Transverse colon (tissue), 4 donors: Measurements from ENCODE around the gene SPHK1. TPM values are rescaled to one million over a fixed set of nuclear protein-coding genes. Genes with fewer than 3 reads are reported as not detected.

Source experiments
- DNase-seq: peaks from one replicate; pipeline ENCODE4 v3.0.0-alpha.2; 2019
- H3K27ac ChIP-seq, 4 donors: fragments of 200-600 bp; sonication (generic); 2 replicates each; pipeline ENCODE4 v1.5.1; 2016 to 2018; ENCODE audit warnings: inconsistent platforms in 4 of 4
- H3K27me3 ChIP-seq: fragments of 200-600 bp; sonication (generic); 2 replicates; pipeline ENCODE4 v1.5.1; 2017; ENCODE audit warnings: inconsistent platforms
- H3K36me3 ChIP-seq, 4 donors: fragments of 200-600 bp; sonication (generic); 2 replicates each; pipeline ENCODE4 v1.5.1; 2017 to 2019; ENCODE audit warnings: inconsistent platforms in 4 of 4
- H3K4me1 ChIP-seq, 4 donors: fragments of 200-600 bp; sonication (generic); 2 replicates each; pipeline ENCODE4 v1.5.1; 2017 to 2020; ENCODE audit warnings: inconsistent platforms in 4 of 4
- H3K4me3 ChIP-seq, 4 donors: fragments of 200-600 bp; sonication (generic); 1 replicate in 1 of 4; 2 replicates in 3 of 4; pipeline versions ENCODE4 v1.5.1 to v1.6.1; 2017 to 2019; ENCODE audit warnings: inconsistent platforms in 4 of 4
- H3K9me3 ChIP-seq, 2 donors: fragments of 200-600 bp; sonication (generic); 2 replicates each; pipeline ENCODE4 v1.5.1; 2017 to 2019; ENCODE audit warnings: inconsistent platforms in 2 of 2
- CTCF ChIP-seq, 5 experiments: fragments of 200-600 bp in 3 of 5; fragments of 450-650 bp in 2 of 5; sonication (generic) in 3 of 5; IDR thresholded peaks; 1 replicate in 2 of 5; 2 replicates in 3 of 5; pipeline ENCODE4 v1.5.1; 2016 to 2017; ENCODE audit warnings: antibody characterized with exemption in 5 of 5, inconsistent platforms in 3 of 5, mild to moderate bottlenecking in 2 of 5, moderate library complexity in 1 of 5
- EP300 ChIP-seq: sonication (generic); formaldehyde crosslinking; IDR thresholded peaks from one replicate; pipeline ENCODE4 v1.6.1; 2017; ENCODE audit warnings: antibody characterized with exemption, low read depth
- POLR2A ChIP-seq: fragments of 450-650 bp; IDR thresholded peaks from one replicate; pipeline ENCODE4 v1.6.1; 2016; ENCODE audit warnings: antibody characterized with exemption, mild to moderate bottlenecking, moderate library complexity
- POLR2AphosphoS5 ChIP-seq, 3 donors: sonication (generic); formaldehyde crosslinking; IDR thresholded peaks; one replicate each; pipeline ENCODE4 v1.6.1; 2016; ENCODE audit warnings: antibody characterized with exemption in 3 of 3
- WGBS, 2 donors: methylation state at CpG; one replicate each; pipeline ENCODE4 v1.1.5; 2018; ENCODE audit warnings: low coverage in 1 of 2; 5-methylcytosine and 5-hydroxymethylcytosine counted together
- in situ Hi-C, 4 donors: fragments of 200-750 bp; cut with MboI; loops; one replicate each; pipeline versions ENCODE4 v1.15.0 to v1.15.1; 2017; ENCODE audit warnings: low sequenced_read_pairs in 3 of 4, low pct_ligation_motif_present in 1 of 4, low pct_unique_long_range_greater_than_20kb in 1 of 4
- intact Hi-C: fragments of 100-400 bp; cut with DNase I; formaldehyde crosslinking; loops from one replicate; pipeline ENCODE4 v1.15.1; 2023; ENCODE audit warnings: low total_unique reads
- total RNA-seq, 4 donors: library from RNA; depleted of rRNA; stranded (reverse); fragments of >200 nt; gene quantifications; one replicate each; pipeline ENCODE4 v1.1.0, GENCODE V29; 2016

Gene SPHK1
- total RNA-seq, 4 donors from 2014 or later = 4.2 to 16.1 (median 6.8) TPM; not detected in 1

GRCh38 chr17:76404976-76405563, 20.7 kb downstream of the SPHK1 start:
- 75 to 86% methylated on average over 3 to 25 of the region's 25 CpGs for WGBS, 2 donors
- DNase-seq = no peak
- H3K4me3 ChIP-seq = no peak overlapping the region
- H3K27me3 ChIP-seq = no peaks in the 10 kb centered on the region
- H3K27ac ChIP-seq = no peak overlapping the region
- no peaks in the 10 kb centered on the region for H3K9me3 ChIP-seq
- TF ChIP-seq CTCF (IDR thresholded peaks at IDR 0.05) (no peak), POLR2A (no peak), EP300 (no peak), POLR2AphosphoS5 (IDR thresholded peaks at IDR 0.05) (no peak)
- H3K4me1 ChIP-seq = peaks cover 0 to 10% (median 3%) of the 10 kb centered on the region in 4 donors
- peaks cover 0 to 11% (median 3%) of the 10 kb centered on the region in 4 donors for H3K36me3 ChIP-seq
- in situ Hi-C loops = loop anchor here in 1 of 4 donors (5.0 kb wide), 1 partner anchor 103 kb away; no protein-coding TSS in a partner anchor
- intact Hi-C loops = loop anchor here (10.0 kb wide), 1 partner anchor 170 kb away; no protein-coding TSS in a partner anchor

- in situ Hi-C loops = no loop called here
- no peak for DNase-seq
- Histone ChIP-seq H3K27ac (no peak overlapping the region), H3K4me1 (peaks cover 0 to 10% (median 3%) of the 10 kb centered on the region in 4 donors), H3K9me3 (no peaks in the 10 kb centered on the region), H3K36me3 (peaks cover 0 to 7% (median 2%) of the 10 kb centered on the region in 4 donors), H3K27me3 (no peaks in the 10 kb centered on the region), H3K4me3 (no peak overlapping the region)
- WGBS, 2 donors = 80 to 83% methylated on average over 1 to 9 of the region's 9 CpGs
- TF ChIP-seq POLR2A (no peak), POLR2AphosphoS5 (IDR thresholded peaks at IDR 0.05) (no peak), EP300 (no peak), CTCF (IDR thresholded peaks at IDR 0.05) (no peak)
- intact Hi-C loops = loop anchor here (10.0 kb wide), 1 partner anchor 171 kb away; no protein-coding TSS in a partner anchor
These were observed 21.2 kb downstream of the SPHK1 start for GRCh38 chr17:76405607-76405966.

- H3K36me3 ChIP-seq = peaks cover 0 to 3% (median 1%) of the 10 kb centered on the region in 4 donors
- WGBS, 2 donors = 23 to 61% methylated on average over 3 to 16 of the region's 16 CpGs
- intact Hi-C loops = loop anchor here (10.0 kb wide), 1 partner anchor 171 kb away; no protein-coding TSS in a partner anchor
- H3K27me3 ChIP-seq = no peaks in the 10 kb centered on the region
- peaks cover 0 to 10% (median 3%) of the 10 kb centered on the region in 4 donors for H3K4me1 ChIP-seq
- in situ Hi-C loops = no loop called here
- no peak overlapping the region for H3K27ac ChIP-seq
- no peak for TF ChIP-seq POLR2A
- H3K4me3 ChIP-seq = no peak overlapping the region
- H3K9me3 ChIP-seq = no peaks in the 10 kb centered on the region
- DNase-seq = peak; percentile 49
These were observed 21.7 kb downstream of the SPHK1 start for GRCh38 chr17:76405967-76406647.

GRCh38 chr17:76407509-76407908, 23.1 kb downstream of the SPHK1 start:
- intact Hi-C loops = loop anchor here (10.0 kb wide), 1 partner anchor 173 kb away; no protein-coding TSS in a partner anchor
- in situ Hi-C loops = no loop called here
- WGBS, 2 donors = 77 to 100% methylated on average over 1 to 4 of the region's 4 CpGs
- Histone ChIP-seq H3K4me1 (peaks cover 0 to 10% (median 3%) of the 10 kb centered on the region in 4 donors), H3K9me3 (no peaks in the 10 kb centered on the region), H3K27ac (no peak overlapping the region), H3K4me3 (no peak overlapping the region), H3K27me3 (no peaks in the 10 kb centered on the region), H3K36me3 (no peaks in the 10 kb centered on the region)
- TF ChIP-seq POLR2A (no peak), EP300 (no peak), CTCF (IDR thresholded peaks at IDR 0.05) (no peak), POLR2AphosphoS5 (IDR thresholded peaks at IDR 0.05) (no peak)
- DNase-seq = no peak
